HPDE6-E6E7 (cell line): Measurements from ENCODE around the gene GPR83.
"Not testable (repeated sequence)": the region's sequence is repeated elsewhere in the genome, so short reads cannot be mapped to it uniquely, and the experiment has no call there.

Source experiments
- DNase-seq: peaks from one replicate; pipeline ENCODE4 v3.0.0; 2011; ENCODE audit warnings: missing footprints; ENCODE audit errors: extremely low spot score

Gene GPR83

DNA sequence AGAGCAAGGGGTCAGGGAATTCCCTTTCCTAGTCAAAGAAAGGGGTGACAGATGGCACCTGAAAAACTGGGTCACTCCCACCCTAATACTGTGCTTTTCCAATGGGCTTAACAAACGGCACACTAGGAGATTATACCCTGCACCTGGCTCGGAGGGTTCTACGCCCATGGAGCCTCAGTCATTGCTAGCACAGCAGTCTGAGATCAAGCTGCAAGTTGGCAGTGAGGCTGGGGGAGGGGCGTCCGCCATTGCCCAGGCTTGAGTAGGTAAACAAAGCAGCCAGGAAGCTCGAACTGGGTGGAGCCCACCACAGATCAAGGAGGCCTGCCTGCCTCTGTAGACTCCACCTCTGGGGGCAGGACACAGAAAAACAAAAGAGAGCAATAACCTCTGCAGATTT, 30.6 kb downstream of the GPR83 start:
- DNase-seq = not testable (repeated sequence)

DNA sequence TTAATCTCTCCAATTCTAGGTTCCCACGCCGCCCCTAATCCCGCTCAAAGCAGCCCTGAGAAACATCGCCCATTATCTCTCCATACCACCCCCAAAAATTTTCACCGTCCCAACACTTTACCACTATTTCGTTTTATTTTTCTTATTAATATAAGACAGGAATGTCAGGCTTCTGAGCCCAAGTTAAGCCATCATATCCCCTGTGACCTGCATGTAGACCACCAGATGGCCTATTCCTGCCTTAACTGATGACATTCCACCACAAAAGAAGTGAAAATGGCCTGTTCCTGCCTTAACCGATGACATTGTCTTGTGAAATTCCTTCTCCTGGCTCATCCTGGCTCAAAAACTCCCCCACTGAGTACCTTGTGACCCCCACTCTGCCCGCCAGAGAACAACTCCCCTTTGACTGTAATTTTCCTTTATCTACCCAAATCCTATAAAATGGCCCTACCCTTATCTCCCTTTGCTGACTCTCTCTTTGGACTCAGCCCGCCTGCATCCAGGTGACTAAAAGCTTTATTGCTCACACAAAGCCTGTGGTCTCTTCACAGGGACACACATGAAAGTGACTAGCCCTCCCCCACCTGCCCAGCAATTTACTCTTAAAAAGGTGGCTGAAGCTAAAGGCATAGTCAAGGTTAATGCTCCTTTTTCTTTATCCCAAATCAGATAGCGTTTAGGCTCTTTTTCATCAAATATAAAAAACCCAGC, 50.2 kb downstream of the GPR83 start:
- DNase-seq = not testable (repeated sequence)

DNA sequence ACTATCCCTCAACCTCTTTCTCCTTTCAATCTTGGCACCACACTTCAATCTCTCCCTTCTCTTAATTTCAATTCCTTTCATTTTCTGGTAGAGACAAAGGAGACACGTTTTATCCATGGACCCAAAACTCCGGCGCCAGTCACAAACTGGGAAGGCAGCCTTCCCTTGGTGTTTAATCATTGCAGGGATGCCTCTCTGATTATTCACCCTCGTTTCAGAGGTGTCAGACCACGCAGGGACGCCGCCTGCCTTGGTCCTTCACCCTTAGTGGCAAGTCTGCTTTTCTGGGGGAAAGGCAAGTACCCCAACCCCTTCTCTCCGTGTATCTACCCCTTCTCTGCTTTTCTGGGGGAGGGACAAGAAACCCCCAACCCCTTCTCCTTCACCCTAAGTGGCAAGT, 54.9 kb downstream of the GPR83 start:
- DNase-seq = not testable (repeated sequence)

DNA sequence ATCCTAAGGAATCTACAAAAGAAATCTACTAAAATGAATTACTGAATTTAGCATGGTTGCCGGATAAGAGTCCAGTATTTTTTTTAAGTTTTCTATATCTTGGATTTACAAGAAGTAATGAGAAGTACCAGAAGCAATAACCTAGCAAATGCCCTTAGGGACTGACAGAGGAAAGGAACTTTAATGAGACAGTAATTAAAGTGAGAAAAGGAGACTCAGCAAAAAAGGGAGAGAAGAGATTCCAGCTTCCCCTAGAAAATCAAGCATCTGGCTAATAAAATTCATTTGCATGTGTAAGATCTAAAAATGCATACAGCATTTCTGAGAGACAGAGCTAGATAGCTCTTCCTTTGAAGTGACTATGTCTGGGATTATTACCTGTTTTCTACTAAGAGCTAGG, 57.7 kb downstream of the GPR83 start:
- no peak for DNase-seq

DNA sequence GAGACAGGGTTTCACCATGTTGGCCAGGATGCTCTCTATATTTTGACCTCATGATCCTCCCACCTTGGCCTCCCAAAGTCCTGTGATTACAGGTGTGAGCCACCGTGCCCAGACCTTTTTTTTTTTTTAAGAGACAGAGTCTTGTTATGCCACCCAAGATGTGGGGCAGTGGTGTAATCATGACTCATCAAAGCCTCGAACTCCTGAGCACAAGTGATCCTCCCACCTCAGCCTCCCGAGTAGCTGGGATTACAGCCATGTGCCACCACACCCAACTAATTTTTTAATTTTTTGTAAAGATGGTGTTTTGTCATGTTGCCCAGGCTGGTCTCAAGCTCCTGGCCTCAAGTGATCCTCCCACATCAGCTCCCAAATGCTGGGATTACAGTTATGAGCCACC, 59.0 kb downstream of the GPR83 start:
- no peak for DNase-seq

DNA sequence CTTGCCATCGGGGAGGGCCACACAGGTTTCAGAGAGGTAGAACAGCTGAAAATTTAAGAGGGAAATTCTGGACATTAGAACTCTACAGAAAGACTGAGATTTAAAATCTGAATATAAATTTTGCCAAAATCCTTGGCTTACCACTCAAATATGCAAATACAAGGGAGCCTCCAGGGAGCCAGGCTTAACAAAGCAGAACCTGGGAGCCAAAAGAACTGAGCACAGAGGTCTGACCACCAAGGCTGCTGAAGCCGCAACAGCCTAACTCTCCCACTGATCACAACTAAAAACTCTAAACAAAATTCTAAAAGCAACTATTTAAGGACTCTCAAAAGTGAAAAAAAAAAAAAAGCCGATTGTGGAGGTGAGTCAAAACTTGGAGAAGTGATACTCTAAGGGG, 62.6 kb downstream of the GPR83 start:
- no peak for DNase-seq

DNA sequence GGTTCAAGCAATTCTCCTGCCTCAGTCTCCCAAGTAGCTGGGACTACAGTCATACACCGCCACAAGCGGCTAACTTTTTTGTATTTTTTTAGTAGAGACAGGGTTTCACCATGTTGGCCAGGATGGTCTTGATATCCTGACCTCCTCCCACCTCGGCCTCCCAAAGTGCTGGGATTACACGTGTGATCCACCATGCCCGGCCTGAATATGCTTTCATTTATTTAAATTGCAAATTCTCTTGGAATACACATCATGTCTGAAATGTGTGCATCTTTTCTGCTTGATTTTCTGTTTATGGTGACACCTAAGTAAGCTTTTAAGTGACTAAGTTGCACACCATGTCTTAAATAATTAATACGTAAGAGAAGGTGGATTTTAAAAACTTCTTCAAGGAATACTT, 65.2 kb downstream of the GPR83 start:
- DNase-seq = no peak

DNA sequence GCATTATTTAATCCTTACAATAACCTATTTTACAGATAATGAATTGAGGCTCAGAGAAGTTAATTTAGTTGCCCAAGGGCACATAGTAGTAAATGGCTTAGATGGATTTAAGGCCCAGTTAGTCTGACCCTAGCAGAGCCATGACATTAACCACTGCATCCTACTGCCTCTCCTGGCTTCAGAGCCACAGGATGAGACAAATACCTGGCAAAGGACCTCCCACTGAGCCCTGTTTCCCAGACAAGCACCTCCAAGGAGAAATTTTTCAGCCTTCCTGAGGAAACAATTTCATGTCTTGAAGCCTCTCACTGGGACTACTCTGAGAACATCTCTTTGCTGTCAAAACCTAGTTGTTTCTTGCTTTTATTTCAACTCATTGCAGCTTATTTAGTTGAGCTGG, 68.4 kb downstream of the GPR83 start:
- DNase-seq = no peak

DNA sequence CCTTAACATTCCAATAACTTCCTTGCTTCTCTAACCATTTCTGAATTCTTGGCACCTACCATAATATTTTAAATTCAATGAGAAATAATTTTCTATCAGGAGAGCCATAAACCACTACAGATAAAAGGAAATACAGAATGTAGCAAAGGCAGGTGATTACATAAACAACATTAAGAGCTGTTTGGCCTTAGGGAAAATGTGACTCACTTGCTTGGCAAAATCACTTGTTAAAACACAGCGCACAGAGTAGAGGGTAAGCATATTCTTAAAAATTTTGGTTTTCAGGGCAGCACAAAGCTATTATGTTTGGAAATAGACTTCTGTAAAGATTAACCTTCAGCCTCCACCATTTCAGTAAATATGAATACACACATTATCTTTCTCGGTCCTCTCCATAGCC, 70.4 kb downstream of the GPR83 start:
- no peak for DNase-seq

DNA sequence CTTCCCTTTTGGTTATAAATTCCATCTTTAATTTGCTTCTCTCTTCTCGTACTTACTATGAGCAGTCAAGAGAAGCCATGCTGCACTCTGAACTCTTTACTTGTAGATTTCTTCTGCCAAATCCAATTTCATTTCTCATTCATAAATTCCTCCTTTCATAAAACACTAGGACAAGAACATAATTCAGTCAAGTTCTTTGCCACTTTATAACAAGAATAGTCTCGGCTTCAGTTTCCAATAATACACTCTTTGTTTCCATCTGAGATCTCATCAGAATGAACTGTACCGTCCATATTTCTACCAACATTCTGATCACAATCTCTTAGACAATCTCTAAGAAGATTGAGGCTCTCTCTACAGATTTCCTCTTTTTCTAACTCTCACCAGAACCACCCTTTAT, 71.7 kb downstream of the GPR83 start:
- no peak for DNase-seq

DNA sequence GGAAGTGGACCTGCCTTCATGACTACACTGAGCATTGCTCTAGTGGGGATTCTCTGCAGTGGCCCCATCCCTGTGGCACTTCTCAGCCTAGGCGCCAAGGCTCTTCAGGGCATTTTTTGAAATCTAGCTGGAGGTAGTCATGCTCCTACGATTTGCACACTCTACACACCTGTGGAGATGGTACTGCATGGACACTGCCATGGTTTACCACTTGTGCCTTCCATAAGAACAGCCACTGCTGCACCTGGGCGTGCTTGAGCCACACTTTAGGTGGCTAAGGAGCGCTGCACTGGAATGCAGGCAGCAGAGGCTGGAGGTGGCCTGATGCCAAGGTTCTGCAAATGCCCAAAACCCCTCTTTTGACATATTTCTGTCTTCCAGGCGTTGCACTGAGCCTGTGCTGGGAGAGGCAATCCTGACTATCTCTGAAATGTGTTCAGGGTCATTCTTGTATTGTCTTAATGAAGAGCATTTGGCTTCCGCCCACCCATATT, 72.6 kb downstream of the GPR83 start:
- no peak for DNase-seq
